ENCODE measurements around the gene GET4.
"Not testable (repeated sequence)": the region's sequence is repeated elsewhere in the genome, so short reads cannot be mapped to it uniquely, and the experiment has no call there.

The GET4 gene

DNA sequence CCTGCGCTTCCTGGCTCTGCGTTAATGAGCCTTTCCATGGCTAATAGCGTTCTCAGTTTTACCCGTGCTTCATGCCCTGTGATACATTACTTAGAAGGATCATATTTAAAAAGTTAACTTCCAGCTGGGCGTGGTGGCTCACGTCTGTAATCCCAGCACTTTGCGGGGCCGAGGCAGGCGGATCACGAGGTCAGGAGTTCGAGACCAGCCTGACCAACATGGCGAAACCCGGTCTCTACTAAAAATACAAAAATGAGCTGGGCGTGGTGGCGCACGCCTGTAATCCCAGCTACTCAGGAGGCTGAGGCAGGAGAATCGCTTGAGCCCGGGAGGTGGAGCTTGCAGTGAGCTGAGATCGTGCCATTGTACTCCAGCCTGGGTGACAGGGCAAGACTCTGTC lies 3.7 kb upstream of the GET4 start:
- not testable (repeated sequence) for DNase-seq

- no peak for DNase-seq
Observed at GRCh38 chr7:873367-874002, 2.9 kb upstream of the GET4 start.

GRCh38 chr7:874031-874749 lies 2.2 kb upstream of the GET4 start:
- DNase-seq = no peak

GRCh38 chr7:875051-875450 lies 1.3 kb upstream of the GET4 start:
- no peak for DNase-seq

DNA sequence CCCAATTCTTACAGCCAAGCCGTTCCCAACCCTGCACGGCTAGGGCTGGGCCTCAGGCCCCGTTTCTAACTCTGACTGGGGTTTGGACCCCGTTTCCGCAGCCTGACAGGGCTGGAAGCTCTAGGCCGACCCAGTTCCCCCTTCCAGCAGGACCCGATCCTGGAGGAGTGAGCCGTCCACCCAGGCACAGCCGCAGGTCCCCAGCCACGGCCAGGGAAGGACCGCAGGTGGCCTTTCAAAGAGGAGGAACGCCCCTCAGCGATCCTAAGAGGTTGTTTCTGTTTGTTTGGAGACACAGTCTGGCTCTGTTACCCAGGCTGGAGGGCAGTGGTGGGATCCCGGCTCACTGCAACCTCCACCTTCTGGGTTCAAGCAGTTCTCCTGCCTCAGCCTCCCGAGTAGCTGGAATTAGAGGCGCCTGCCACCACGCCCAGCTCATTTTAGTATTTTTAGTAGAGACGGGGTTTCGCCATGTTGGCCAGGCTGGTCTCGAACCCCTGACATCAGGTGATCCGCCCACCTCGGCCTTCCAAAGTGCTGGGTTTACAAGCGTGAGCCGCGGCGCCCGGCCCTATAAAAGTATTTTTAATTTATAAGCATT lies 778 bp upstream of the GET4 start:
- DNase-seq = no peak

DNA sequence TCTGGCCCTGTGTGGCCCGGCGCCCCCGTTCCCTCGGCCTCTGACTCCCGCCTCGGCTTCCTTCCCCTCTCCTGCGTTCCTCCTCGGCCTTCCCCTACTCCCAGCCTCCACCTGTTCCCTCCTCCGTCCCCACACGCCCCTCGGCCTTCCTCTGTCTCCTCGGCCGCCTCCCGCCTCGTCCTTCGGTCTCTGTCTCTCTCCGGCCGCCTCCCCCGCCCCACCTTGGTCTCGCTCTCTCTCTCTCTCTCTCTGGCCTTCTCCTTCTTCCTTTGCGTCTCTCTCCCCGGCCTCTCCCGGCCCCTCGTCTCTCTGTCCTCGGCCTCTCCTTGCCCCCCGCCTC lies 588 bp downstream of the GET4 start:
- DNase-seq = no peak

- no peak for DNase-seq
Observed at GRCh38 chr7:877312-878232, 1.2 kb downstream of the GET4 start.

DNA sequence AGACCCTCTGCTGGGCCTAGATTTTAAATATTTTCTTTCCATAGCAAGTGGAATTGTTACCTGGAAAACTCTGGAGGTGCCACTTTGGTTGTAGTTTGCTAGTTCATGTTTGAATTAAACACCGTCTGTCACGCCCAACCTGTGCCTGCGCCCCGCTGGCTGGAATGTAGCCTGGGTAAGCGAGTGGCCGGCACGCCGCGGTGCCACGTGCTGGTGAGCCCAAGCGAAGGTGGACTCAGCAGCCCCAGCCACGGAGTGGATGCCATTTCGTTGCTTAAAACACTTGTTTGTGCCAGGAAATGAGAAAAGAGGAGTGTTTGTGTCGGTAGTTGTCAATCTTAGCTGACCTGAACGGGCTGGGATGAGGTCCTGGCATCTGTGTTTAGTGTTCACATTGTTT lies 2.7 kb downstream of the GET4 start:
- no peak for DNase-seq

GRCh38 chr7:879706-880105 lies 3.4 kb downstream of the GET4 start:
- no peak for DNase-seq

DNA sequence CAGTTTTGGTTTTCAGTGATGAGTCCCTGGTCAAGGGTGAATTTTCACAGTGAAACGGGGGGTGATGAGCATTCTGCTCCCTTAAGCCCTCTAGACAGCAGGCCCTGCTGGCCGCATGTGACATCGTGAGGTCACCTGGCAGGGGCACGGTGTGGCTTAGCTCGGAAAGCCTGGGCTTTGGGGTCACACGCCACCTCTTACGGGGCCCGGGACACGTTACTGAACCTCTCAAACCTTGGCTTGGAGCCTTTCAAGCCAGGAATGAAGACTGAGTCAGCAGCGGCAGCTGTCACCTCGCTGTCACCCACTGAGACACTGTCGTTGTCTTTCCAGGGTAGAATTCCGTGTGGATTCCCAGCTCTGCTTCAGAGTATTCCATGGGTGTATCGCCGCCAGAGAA lies 4.1 kb downstream of the GET4 start:
- no peak for DNase-seq

GRCh38 chr7:881441-882234 lies 5.3 kb downstream of the GET4 start:
- no peak for DNase-seq

DNA sequence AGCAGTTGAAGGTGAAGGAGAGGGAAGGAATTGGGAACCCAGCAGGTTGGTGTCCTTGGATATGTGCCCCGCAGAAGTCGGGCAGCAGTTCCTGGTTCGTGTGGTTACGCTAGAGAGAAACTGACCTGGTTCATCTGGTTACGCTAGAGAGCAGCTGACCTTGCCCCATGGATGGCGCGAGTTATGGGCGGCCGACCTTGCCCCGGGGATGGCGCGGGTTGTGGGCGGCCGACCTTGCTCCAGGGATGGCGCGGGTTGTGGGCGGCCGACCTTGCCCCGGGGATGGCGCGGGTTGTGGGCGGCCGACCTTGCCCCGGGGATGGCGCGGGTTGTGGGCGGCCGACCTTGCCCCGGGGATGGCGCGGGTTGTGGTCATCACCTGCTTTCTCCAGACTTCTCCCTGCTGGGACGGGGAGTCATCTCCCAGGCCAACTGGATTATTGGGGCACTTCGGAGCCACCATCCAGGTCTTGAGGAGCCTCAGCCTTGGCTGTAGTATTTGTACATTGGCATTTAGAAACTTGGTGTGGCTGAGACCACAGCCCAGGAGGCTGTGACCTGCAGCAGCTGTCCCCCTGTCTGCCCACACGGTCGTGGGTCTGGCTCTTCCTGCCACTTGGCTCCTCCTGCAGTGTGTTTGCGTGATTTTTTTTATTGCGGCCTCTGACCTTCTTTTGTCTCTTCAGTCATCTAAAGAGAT lies 6.1 kb downstream of the GET4 start:
- DNase-seq = no peak

- no peak for DNase-seq
Observed at GRCh38 chr7:883055-884021, 7.0 kb downstream of the GET4 start.

DNA sequence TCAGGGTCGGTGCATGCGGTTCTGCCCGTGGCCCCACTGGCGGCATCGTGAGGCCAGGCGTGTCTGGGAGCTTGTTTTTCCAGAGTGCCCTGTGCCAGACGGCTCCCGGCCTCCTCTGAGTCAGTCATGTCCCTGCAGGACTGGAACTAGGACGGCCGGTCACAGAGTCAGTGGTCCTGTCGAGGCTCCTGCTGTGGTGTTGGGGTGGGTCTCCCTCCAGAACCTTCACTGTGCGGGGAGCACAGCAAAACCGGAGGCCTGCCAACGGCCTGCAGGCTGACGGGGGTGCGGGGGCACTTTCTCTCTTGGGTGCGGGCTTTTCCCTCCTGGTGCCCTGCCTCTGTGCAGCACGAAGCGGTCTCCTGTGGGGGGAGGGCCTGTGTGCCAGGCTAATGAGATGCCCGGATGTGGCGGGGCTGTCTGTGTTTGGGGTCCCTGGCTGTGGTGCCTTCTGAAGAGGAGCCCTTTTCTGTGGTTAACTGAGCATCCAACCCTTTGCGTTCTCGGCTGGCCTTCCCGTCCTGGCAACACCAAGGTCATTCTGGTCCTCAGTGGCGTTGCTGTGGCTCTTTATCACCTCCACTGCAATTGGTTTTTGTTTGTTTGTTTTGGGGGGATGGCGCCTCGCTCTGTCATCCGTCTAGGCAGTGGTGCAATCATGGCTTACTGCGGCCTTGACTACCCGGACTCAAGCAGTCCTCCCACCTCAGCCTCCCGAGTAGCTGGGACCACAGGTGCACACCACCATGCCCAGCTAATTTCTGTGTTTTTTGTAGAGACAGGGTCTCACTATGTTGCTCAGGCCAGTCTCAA lies 8.0 kb downstream of the GET4 start:
- DNase-seq = no peak

DNA sequence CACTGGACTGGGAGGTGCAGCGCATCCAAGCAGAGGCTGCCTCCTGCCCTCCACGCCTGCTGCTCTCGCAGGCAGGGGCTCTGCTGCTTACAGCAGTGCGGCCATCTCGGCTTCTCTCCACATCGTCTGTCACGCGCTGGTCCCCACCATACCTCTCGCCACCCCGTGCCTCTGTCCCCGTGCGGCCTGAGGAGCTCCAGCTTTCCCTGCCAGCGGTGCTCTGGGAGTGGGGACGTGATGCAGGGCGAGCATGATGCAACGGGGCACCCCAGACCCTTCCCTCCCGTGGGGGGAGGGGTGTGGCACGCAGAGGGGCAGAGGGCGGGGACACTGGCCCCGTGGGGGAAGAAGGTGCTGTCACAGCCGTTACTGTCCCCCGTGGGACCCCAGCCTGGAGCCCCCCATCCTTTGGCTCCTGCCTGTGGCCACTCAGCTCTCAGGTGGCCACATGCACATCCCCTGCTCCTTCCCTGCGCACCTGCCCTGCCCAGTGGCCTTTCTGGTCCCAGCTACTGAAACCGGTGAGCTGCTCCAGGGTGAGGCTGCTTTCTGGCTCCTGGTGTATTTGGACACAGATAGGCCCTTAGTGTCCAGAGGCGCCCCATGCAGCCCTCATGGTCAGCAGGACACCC lies 9.0 kb downstream of the GET4 start:
- no peak for DNase-seq

- no peak for DNase-seq
Observed at GRCh38 chr7:885893-886625, 9.7 kb downstream of the GET4 start.

DNA sequence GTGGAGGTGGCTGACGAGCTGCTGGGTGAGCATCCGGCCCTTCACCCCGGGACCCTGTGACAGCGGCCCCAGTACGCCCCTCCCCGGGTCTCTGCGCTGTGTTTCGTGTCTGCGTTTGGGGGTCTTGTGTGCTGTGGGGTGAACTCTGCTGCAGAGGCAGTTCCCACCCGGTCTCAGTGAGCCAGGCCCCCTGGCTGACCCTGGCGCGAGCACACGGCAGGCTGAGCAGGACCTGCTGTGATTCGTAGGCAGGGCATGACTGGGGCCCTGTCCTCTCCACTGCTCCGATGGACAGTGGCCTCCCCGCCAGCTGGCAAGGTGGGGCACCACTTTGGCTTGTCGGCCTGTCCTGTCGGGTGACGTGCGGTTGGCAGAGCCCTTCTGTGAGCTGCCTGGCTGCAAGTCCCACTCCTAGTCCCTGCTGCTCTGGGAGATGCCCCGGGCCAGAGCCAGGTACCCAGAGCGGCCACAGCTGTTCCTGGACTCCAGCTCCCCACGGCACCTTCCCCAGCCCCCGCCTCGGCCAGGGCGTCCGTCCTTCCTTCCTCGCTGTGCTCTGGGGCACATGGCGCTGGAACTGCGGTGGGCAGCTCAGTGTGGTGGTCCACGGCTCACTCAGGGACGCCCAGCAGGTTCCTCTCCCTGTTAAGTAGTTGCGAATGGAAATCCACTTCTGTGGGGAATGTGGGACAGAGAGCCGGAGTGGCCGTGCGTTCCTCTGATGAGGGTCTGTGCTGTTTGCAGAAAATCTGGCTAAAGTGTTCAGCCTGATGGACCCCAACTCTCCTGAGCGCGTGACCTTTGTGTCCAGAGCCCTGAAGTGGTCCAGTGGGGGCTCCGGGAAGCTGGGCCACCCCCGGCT lies 10.5 kb downstream of the GET4 start:
- DNase-seq = no peak

DNA sequence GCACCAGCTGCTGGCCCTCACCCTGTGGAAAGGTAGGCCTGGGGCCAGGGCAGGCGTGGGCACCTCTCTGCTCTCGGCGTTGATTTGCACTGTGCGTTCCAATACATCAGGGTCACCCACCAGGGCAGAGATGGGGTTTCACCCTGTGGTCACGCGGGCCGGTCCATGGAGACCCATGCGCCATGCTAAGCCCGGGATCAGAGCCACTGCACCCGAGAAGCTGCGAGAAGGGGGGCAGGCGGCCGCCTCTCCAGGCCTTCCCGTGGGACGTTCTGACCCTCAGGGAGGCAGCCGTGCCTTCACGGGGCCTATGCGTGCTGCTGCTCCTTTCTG lies 11.1 kb downstream of the GET4 start:
- no peak for DNase-seq
